VCaP (cell line): ENCODE measurements around the gene KPTN.
A peak's percentile ranks its signal among the peaks of the same experiment; 100 is the strongest.

Experiments
- H3K27ac ChIP-seq: fragments of 450-650 bp; 2 replicates; pipeline ENCODE4 v1.5.1; 2017
- CTCF ChIP-seq: fragments of 450-650 bp; conservative IDR thresholded peaks from 2 replicates; pipeline ENCODE4 v1.5.1; 2017; ENCODE audit warnings: mild to moderate bottlenecking, moderate library complexity

Gene KPTN

DNA sequence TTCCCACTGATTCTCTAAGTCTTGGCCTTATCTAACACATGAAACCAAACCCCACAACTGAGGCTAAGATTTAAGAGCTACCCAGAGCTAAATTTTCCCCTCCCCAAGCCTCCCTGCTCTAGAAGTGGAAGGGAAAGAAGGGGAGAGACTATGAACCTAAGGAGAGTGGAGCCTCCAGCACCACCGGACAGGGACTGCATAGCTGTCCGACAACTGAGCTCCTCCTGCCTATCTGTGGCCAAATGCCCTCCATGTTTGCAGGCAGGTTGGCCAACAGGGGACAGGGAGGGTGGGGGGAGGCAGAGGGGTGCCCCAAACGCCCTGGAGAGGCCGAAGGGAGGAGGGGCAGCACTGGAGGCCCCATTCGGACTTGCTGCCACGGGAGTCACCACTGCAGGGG lies 36.8 kb upstream of the KPTN start:
- H3K27ac ChIP-seq, result no peak overlapping the region
- TF ChIP-seq CTCF, result no peak

- H3K27ac ChIP-seq, result no peak overlapping the region
- TF ChIP-seq CTCF, result no peak
These were observed 36.4 kb upstream of the KPTN start for GRCh38 chr19:47520343-47520806.

DNA sequence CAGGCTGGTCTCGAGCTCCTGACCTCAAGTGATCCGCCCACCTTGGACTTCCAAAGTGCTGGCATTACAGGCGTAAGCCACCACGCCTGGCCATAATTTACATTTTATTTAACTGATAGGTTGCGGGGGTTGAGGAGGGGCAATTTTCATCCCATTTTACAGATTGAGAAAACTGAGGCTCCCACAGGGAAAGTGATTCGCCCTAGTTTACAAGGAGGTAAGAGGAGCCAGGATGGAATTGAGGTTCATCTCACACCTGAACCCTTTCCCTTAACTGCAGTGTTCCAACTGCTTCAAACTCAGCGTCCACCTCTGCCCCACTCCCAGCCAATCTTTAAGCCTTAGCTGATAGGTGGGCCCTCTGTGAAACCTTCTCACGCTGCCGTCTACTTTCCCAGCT lies 34.8 kb upstream of the KPTN start:
- H3K27ac ChIP-seq, result no peak overlapping the region

DNA sequence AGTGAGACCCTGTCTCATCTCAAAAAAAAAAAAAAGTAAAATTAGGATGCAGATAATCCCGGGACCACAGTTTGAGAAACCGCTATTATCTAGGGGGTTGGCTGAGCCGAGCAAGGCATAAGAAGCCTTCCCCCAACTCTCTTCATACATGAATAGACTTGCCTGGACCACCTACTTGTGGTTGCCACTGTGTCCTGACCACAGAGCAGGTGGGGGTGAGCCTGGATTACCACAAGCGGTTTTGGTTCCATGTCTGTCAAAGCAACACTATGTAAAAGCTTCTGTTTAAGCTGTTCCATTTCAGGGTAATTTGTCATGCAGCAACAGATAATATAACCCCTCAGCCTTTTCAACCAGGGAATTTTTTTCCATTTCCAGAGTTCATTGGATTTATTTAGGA lies 34.1 kb upstream of the KPTN start:
- H3K27ac ChIP-seq, result no peak overlapping the region
- no peak for TF ChIP-seq CTCF

More for the DNA sequence above, 34.8 kb upstream of the KPTN start:
- TF ChIP-seq CTCF, result no peak

DNA sequence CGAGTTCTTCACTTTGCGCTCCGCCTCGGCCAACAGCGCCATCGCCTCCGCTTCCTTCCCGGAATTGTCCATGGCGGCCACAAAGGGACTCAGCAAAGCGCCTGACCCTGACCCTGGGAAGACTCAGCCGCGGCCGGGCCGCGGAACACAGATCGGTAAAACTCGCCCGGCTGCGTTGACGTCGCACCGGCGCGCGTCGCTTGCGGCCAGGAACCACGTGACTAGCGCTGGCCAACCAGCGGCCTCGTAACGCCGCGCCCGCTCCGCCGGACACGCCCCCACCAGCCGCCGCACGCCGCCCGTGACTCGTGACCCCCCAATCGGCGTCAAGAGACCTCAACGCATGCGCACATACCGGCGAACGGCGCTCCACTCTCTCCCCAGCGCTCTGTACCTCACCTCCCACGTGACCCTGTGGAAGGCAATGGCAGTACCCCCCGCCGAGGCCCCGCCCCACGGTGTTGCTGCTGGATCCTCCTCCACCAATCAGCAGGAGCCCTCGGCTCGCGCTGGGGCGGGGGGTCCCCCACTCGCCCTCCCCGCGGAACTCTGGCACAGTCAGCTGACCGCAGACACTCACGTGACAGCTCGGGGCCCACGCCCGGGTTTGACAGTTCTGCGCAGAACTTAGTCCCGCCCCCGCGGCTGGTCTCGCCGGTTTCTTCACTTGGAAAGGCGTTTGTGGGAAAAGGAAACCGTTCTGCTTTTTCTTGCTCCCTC lies 31.0 kb upstream of the KPTN start, which contains the start of gene NAPA:
TSS of gene NAPA (minus strand) at position 195 of the 720 bp plus-strand sequence. CDS start at position 72, 123 bp downstream.
- TF ChIP-seq CTCF, result no peak
- peak within 1 kb of the TSS; percentile 96 for H3K27ac ChIP-seq

DNA sequence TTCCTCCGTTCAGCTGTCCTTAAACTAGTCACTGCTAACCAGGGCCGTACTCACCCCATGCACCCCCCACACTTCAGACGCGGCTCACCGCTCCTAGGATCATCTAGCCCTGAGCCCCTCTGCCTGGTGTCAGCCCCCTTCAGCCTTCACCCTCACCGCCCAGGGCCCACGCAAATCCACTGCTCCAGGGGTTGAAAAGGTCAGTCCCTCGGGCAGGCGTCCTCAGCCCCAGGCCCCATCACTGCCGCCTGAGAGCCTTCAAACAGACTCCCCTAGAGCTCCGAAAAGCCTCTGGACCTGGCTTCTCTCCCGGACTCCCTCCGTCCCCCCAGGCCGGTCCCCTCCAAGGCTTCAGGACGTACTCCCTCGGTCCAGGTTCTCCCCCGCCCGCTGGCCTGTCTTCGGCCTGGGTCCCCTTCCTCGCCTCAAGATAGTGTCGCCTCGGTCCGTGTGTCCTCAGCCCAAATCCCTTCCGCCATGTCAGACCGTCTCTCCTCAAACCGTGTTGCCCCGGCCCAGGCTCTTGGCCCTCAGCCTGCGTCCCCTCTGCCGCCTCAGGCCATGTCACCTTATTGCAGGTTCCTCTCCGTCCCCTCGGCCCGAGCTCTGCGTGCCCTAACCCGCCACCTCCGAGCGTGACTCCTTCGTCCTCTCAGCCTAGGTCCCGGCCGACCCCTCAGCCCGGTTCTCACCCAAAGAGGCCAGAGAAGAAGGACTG lies 30.3 kb upstream of the KPTN start:
- no peak for TF ChIP-seq CTCF
- H3K27ac ChIP-seq, result peak overlapping the region; percentile 96

- no peak for TF ChIP-seq CTCF
- H3K27ac ChIP-seq, result peak overlapping the region; percentile 96
These were observed 28.9 kb upstream of the KPTN start for GRCh38 chr19:47512948-47513319.
